GM23248 (cell line): ENCODE data around the gene TBC1D22A.

Source experiments
- EZH2 ChIP-seq: fragments of 200-600 bp; sonication (generic); IDR thresholded peaks from 2 replicates; pipeline ENCODE4 v1.6.1; 2018; ENCODE audit warnings: antibody characterized with exemption, mild to moderate bottlenecking; ENCODE audit not compliant: insufficient read depth, poor library complexity, severe bottlenecking
- EZH2phosphoT487 ChIP-seq: fragments of 200-600 bp; sonication (generic); IDR thresholded peaks from 2 replicates; pipeline ENCODE4 v1.6.1; 2018; ENCODE audit warnings: antibody characterized with exemption, moderate library complexity, mild to moderate bottlenecking, low read depth; ENCODE audit not compliant: insufficient read depth

DNA sequence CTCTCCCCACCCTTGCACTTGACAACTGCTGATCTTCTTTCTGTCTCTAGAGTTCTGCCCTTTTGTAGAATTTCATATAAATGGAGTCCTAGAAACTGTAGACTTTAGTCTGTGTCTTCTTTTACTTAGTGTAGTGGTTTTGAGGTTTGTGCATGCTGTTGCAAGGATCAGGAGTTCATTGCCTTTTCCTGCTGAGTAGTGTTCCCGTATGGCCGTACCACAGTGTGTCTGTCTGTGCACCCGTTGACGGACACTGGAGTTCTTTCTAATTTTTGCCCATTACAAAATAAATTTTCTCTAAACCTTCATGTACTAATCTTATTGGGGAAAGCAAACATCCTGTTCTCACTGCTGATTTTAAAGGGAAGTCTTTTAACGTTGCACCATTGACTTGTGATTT, 138.1 kb downstream of the TBC1D22A start:
- TF ChIP-seq EZH2phosphoT487 (no peak), EZH2 (no peak)
